Measurements from ENCODE around the gene PSMD6.
A peak's percentile ranks its signal among the peaks of the same experiment; 100 is the strongest.

DNA sequence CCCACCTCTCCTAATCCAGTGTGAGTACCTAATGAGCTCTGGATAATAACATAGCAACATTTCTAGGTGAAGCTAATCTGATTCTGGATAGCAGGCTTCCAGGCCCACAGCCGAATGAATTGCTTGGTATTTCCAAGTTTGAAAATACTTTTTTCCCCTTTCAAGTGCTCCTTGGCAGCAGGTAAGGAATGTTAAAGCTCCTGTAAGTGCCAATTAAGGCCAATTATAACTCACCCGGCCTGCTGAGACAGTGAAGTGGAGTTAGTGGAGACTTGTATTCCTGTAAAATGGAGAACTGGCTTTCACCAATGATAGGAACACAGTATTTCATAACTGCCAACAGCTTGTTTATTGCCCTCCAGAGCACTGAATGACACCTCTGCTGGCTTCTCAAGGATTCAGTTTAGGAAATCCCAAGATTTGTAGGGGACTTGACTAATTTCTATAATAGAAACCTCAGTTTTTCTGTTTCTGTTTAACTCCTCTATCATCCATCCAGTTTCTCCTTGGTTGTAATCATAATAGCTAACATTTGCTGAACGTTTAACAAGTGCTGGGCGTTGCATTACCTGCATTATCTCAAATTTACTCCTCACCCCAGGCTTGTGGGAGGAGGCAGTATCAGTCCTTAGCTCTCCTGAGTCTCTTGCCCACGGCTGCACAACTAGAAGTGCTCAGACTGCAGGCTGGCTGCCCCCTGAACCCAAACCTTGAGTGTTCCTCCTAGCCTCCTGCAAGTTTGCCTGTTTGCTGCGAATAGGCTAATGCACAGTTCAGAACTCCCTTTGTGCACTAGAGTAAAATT lies 58.4 kb downstream of the PSMD6 start:
- 0 out of 2 replicates have a peak, but pooled peaks have one; percentile 15 for TF ChIP-seq NFIC (IDR thresholded peaks at IDR 0.05)
- no peak for TF ChIP-seq TAF1 (IDR thresholded peaks at IDR 0.05; ENCODE audit: low read depth)
- TF ChIP-seq, protein P1, sequence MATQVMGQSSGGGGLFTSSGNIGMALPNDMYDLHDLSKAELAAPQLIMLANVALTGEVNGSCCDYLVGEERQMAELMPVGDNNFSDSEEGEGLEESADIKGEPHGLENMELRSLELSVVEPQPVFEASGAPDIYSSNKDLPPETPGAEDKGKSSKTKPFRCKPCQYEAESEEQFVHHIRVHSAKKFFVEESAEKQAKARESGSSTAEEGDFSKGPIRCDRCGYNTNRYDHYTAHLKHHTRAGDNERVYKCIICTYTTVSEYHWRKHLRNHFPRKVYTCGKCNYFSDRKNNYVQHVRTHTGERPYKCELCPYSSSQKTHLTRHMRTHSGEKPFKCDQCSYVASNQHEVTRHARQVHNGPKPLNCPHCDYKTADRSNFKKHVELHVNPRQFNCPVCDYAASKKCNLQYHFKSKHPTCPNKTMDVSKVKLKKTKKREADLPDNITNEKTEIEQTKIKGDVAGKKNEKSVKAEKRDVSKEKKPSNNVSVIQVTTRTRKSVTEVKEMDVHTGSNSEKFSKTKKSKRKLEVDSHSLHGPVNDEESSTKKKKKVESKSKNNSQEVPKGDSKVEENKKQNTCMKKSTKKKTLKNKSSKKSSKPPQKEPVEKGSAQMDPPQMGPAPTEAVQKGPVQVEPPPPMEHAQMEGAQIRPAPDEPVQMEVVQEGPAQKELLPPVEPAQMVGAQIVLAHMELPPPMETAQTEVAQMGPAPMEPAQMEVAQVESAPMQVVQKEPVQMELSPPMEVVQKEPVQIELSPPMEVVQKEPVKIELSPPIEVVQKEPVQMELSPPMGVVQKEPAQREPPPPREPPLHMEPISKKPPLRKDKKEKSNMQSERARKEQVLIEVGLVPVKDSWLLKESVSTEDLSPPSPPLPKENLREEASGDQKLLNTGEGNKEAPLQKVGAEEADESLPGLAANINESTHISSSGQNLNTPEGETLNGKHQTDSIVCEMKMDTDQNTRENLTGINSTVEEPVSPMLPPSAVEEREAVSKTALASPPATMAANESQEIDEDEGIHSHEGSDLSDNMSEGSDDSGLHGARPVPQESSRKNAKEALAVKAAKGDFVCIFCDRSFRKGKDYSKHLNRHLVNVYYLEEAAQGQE (IDR thresholded peaks at IDR 0.05; ENCODE audit: low read depth), result no peak
- TF ChIP-seq EP300 (IDR thresholded peaks at IDR 0.05; ENCODE audit: borderline replicate concordance), result no peak
- no peak for TF ChIP-seq YY1 (IDR thresholded peaks at IDR 0.05; ENCODE audit: low read depth)
- TF ChIP-seq RAD21 (IDR thresholded peaks at IDR 0.05; ENCODE audit: low read depth), result no peak
- TF ChIP-seq FOXM1 (IDR thresholded peaks at IDR 0.05; ENCODE audit: borderline replicate concordance, low read depth), result no peak
- TF ChIP-seq, protein P2, sequence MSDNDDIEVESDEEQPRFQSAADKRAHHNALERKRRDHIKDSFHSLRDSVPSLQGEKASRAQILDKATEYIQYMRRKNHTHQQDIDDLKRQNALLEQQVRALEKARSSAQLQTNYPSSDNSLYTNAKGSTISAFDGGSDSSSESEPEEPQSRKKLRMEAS (IDR thresholded peaks at IDR 0.05), result no peak
- TF ChIP-seq EGR1 (IDR thresholded peaks at IDR 0.05), result no peak
- TF ChIP-seq, protein P3, sequence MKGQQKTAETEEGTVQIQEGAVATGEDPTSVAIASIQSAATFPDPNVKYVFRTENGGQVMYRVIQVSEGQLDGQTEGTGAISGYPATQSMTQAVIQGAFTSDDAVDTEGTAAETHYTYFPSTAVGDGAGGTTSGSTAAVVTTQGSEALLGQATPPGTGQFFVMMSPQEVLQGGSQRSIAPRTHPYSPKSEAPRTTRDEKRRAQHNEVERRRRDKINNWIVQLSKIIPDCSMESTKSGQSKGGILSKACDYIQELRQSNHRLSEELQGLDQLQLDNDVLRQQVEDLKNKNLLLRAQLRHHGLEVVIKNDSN (IDR thresholded peaks at IDR 0.05), result no peak
